ENCODE results near the gene ASCL2. TPM values are rescaled to one million over a fixed set of nuclear protein-coding genes. Genes with fewer than 3 reads are reported as not detected.

The ASCL2 gene
- total RNA-seq, 1 experiment from 2014 or later = 0.35 TPM

DNA sequence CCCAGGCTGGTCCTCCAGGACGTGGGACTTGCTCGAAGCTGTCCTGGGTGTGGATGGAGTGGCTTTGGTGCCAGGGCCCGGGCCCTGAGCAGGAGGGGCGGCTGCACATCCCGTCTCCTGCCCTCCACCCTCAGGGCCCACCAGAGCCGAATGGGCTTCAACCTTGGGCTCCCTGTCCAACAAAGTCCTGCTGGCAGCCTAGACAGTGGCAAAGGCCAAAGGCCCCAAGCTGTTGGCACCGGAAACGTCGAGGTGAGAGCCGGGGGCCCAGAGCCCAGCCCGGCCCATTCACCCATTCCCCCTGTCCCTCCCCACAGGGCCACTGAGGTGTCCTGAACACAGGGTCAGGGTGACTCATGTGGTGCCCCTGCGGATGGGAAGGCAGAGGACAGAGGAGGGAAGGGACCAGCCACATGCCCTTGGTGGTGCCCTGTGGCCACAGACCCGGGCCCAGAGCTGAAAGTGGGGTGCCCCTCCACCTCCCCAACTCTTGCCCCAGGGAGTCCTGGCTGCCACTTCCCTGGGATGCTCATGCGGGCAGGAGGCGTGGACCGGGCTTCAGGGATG, 40.5 kb upstream of the ASCL2 start:
- no peak overlapping the region for H2BK12ac ChIP-seq (ENCODE audit: insufficient read length, low read depth, low read length)
- no peak overlapping the region for H3K56ac ChIP-seq (ENCODE audit: insufficient read length, low read depth, low read length)
- TF ChIP-seq, protein P1, sequence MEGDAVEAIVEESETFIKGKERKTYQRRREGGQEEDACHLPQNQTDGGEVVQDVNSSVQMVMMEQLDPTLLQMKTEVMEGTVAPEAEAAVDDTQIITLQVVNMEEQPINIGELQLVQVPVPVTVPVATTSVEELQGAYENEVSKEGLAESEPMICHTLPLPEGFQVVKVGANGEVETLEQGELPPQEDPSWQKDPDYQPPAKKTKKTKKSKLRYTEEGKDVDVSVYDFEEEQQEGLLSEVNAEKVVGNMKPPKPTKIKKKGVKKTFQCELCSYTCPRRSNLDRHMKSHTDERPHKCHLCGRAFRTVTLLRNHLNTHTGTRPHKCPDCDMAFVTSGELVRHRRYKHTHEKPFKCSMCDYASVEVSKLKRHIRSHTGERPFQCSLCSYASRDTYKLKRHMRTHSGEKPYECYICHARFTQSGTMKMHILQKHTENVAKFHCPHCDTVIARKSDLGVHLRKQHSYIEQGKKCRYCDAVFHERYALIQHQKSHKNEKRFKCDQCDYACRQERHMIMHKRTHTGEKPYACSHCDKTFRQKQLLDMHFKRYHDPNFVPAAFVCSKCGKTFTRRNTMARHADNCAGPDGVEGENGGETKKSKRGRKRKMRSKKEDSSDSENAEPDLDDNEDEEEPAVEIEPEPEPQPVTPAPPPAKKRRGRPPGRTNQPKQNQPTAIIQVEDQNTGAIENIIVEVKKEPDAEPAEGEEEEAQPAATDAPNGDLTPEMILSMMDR (conservative IDR thresholded peaks at IDR 0.05) = no peak
- no peaks in the 10 kb centered on the region for H3K9me3 ChIP-seq (ENCODE audit: control insufficient read depth, low read depth, low read length)
- no peak overlapping the region for H3K27ac ChIP-seq (ENCODE audit: insufficient read length, low read depth, low read length)
- H2BK20ac ChIP-seq (ENCODE audit: low read depth, low read length, poor library complexity, severe bottlenecking) = no peak overlapping the region
- no peaks in the 10 kb centered on the region; a peak in 1 of 5 replicates for H3K9me3 Mint-ChIP-seq
- H3K23me2 ChIP-seq (ENCODE audit: insufficient read length, low read depth, low read length, poor library complexity, severe bottlenecking) = no peaks in the 10 kb centered on the region
- H3K4me1 Mint-ChIP-seq = peaks cover 0 to 5% of the 10 kb centered on the region in 2 experiments; a peak in 1 of 4 replicates
- no peaks in the 10 kb centered on the region for H3K27me3 ChIP-seq (ENCODE audit: insufficient read depth, low read length)
- H3K36me3 Mint-ChIP-seq (ENCODE audit: insufficient read depth in 1 of 3, low read depth in 3 of 3) = no peaks in the 10 kb centered on the region
- H4K8ac ChIP-seq (replicated peaks; ENCODE audit: insufficient read length, low read depth, low read length) = no peak overlapping the region
- H2AK5ac ChIP-seq (ENCODE audit: insufficient read length, low read length) = no peak overlapping the region
- no peak overlapping the region for H3K4me3 Mint-ChIP-seq
- no peak overlapping the region for H4K5ac ChIP-seq (ENCODE audit: insufficient read length, low read depth, low read length)
- WGBS (ENCODE audit: extremely low coverage, insufficient read length, low lambda C conversion rate) = no CpG with 5 or more reads among the region's 16 CpGs
- H3K27me3 Mint-ChIP-seq (ENCODE audit: low read depth) = peaks cover 6% of the 10 kb centered on the region; the same call in 1 of the 2 replicates
- H2BK15ac ChIP-seq (ENCODE audit: low read depth, low read length) = no peak overlapping the region
- H3K79me1 ChIP-seq (ENCODE audit: insufficient read depth, low read depth, low read length, poor library complexity, severe bottlenecking) = no peaks in the 10 kb centered on the region
- no peak overlapping the region for H3T11ph ChIP-seq (ENCODE audit: low read length)
- H2BK120ac ChIP-seq (ENCODE audit: low read depth, low read length, poor library complexity, severe bottlenecking) = no peak overlapping the region
- H4K91ac ChIP-seq (ENCODE audit: insufficient read length, low read depth, low read length) = no peak overlapping the region
- no peak for DNase-seq
- no peak overlapping the region for H3K9ac ChIP-seq (ENCODE audit: extremely low read depth, insufficient read length, low read length)
- no peak overlapping the region for H3K23ac ChIP-seq (ENCODE audit: insufficient read length, low read depth, low read length)
- H3K79me2 ChIP-seq (ENCODE audit: insufficient read depth, low read length) = no peaks in the 10 kb centered on the region
- H2AFZ ChIP-seq (ENCODE audit: low read length) = no peak overlapping the region
- no peaks in the 10 kb centered on the region for H4K20me1 ChIP-seq (ENCODE audit: control insufficient read depth, insufficient read depth, insufficient read length)
- no peak overlapping the region; the same call in 1 of the 2 replicates for H3K14ac ChIP-seq (ENCODE audit: insufficient read depth, low read length)
- H3K27ac Mint-ChIP-seq = no peak overlapping the region
- H2BK5ac ChIP-seq (ENCODE audit: insufficient read length, low read length) = no peak overlapping the region
- H3K18ac ChIP-seq (ENCODE audit: insufficient read length, low read depth, low read length) = no peak overlapping the region
- no peaks in the 10 kb centered on the region; the same call in 1 of the 2 replicates for H3K4me1 ChIP-seq (ENCODE audit: insufficient read depth, low read length)
- no peak overlapping the region for H3K4me2 ChIP-seq (ENCODE audit: insufficient read depth, insufficient read length, low read length)
- no peak overlapping the region for H3K4ac ChIP-seq (ENCODE audit: low read depth, low read length)

Data from H9 (cell line).